ENCODE measurements around the gene SMAD3. TPM values are rescaled to one million over a fixed set of nuclear protein-coding genes. Genes with fewer than 3 reads are reported as not detected.

SMAD3 gene
- total and polyA plus RNA-seq, 10 of the 15 experiments (the other 5 are each of a cell fraction or from before 2014, with no cell fraction given) = 5.6 to 43.2 (median 16.0) TPM

GRCh38 chr15:67091071-67091979 lies 25.9 kb downstream of the SMAD3 start:
- Histone ChIP-seq H3K9me3 (replicated peaks; ENCODE audit: control insufficient read depth, insufficient read depth, low read length) (no peaks in the 10 kb centered on the region), H3K4me2 (ENCODE audit: control insufficient read depth, insufficient read depth) (peak overlapping the region; percentile 84), H3K27ac (ENCODE audit: control insufficient read depth, insufficient read depth) (peak overlapping the region; percentile 57), H3K27me3 (replicated peaks in 1 of 2; ENCODE audit: control insufficient read depth in 2 of 2, insufficient read depth in 2 of 2, low read length in 1 of 2) (no peaks in the 10 kb centered on the region), H2AFZ (ENCODE audit: control insufficient read depth, low read depth, low read length) (no peak overlapping the region), H3K79me2 (ENCODE audit: control insufficient read depth, insufficient read depth, low read length) (peaks cover 88% of the 10 kb centered on the region), H3K9ac (ENCODE audit: control insufficient read depth, insufficient read depth, low read length) (peak overlapping the region; percentile 39; the same call in 1 of the 2 replicates), H3K36me3 (ENCODE audit: control insufficient read depth in 2 of 2, insufficient read depth in 2 of 2, low read length in 1 of 2) (peaks cover 9 to 27% of the 10 kb centered on the region in 2 experiments; a peak in 3 of 4 replicates), H3K4me3 (peak overlapping the region; percentile 33; the same call in 1 of the 2 replicates), H4K20me1 (ENCODE audit: control insufficient read depth, insufficient read depth) (no peaks in the 10 kb centered on the region), H3K4me1 (ENCODE audit: control insufficient read depth, insufficient read depth, low read length) (peaks cover 82% of the 10 kb centered on the region)
- CTCF ChIA-PET = interaction anchor here (0.8 to 2.6 kb wide), 4 partner anchors 8 to 59 kb away, joined by 3 to 11 read pairs (median 5); no protein-coding TSS in a partner anchor
- WGBS (ENCODE audit: insufficient coverage, insufficient replicate concordance, low lambda C conversion rate, missing lambda C conversion rate) = 9% methylated on average over 14 of the region's 14 CpGs
- SMC1A ChIA-PET (ENCODE audit: uncharacterized antibody, unreplicated experiment) = interaction anchor here (0.7 to 4.6 kb wide), 14 partner anchors 9 to 87 kb away, joined by 3 to 61 read pairs (median 4); no protein-coding TSS in a partner anchor
- DNase-seq (ENCODE audit: low read depth, low spot score) = peak; percentile 80
- intact Hi-C loops (cut with micrococcal nuclease; ENCODE audit: unreplicated experiment) = loop anchor here (1.0 kb wide), 1 partner anchor 11 kb away; no protein-coding TSS in a partner anchor
- BruUV-seq (replicated peaks) = no TSS peak
- peak; percentile 77 for FAIRE-seq
- RAD21 ChIA-PET (ENCODE audit: unreplicated experiment) = interaction anchor here (0.6 to 10.3 kb wide), 9 partner anchors 9 to 60 kb away, joined by 3 to 77 read pairs (median 5); no protein-coding TSS in a partner anchor
- POLR2A ChIA-PET = interaction anchor here (1.6 to 4.2 kb wide), 6 partner anchors 10 to 22 kb away, joined by 4 to 32 read pairs (median 7); no protein-coding TSS in a partner anchor
- ATAC-seq = peak; percentile 86
- in situ Hi-C loops (cut with MboI) = loop anchor here (25.0 kb wide), 1 partner anchor 1304 kb away; the partner anchor contains the start of gene DENND4A
- TF ChIP-seq CHD2 (IDR thresholded peaks at IDR 0.05; ENCODE audit: borderline replicate concordance, low read depth, low read length) (peak; percentile 76; the same call in 1 of the 2 replicates), CREM (IDR thresholded peaks at IDR 0.05; ENCODE audit: low read depth) (peak; percentile 95), HDAC6 (IDR thresholded peaks at IDR 0.05; ENCODE audit: unreplicated experiment) (no peak), MXI1 (IDR thresholded peaks at IDR 0.05; ENCODE audit: low read depth, low read length) (peak; percentile 58; the same call in 1 of the 2 replicates), IKZF1 (conservative IDR thresholded peaks at IDR 0.05) (peak; percentile 97), CBFB (IDR thresholded peaks at IDR 0.05; ENCODE audit: low read depth) (peak; percentile 95), FOXM1 (IDR thresholded peaks at IDR 0.05; ENCODE audit: low read depth, low read length) (no peak), TCF12 (IDR thresholded peaks at IDR 0.05; ENCODE audit: low read depth, low read length) (peak; percentile 89), MTA3 (IDR thresholded peaks at IDR 0.05; ENCODE audit: borderline replicate concordance, low read length) (no peak), CHD4 (IDR thresholded peaks at IDR 0.05) (no peak; the same call in 1 of the 2 replicates), TAF1 (IDR thresholded peaks at IDR 0.05; ENCODE audit: borderline replicate concordance, low read depth, low read length) (no peak), SMC3 (IDR thresholded peaks at IDR 0.05; ENCODE audit: borderline replicate concordance, low read length) (peak; percentile 12; the same call in 1 of the 2 replicates), FOS (IDR thresholded peaks at IDR 0.05; ENCODE audit: borderline replicate concordance, extremely low read depth, insufficient read length) (no peak), POLR2A (IDR thresholded peaks at IDR 0.05; ENCODE audit: low read depth, low read length) (peak; percentile 41; the same call in 1 of the 2 replicates), BACH1 (IDR thresholded peaks at IDR 0.05; ENCODE audit: borderline replicate concordance) (peak; percentile 45; the same call in 1 of the 2 replicates), ZNF274 (IDR thresholded peaks at IDR 0.05; ENCODE audit: insufficient read depth, insufficient read length) (no peak), DPF2 (IDR thresholded peaks at IDR 0.05) (peak; percentile 84), TCF7 (IDR thresholded peaks at IDR 0.05; ENCODE audit: borderline replicate concordance) (no peak), SUPT20H (IDR thresholded peaks at IDR 0.05; ENCODE audit: borderline replicate concordance, control insufficient read depth, low read depth, low read length) (no peak), KLF5 (IDR thresholded peaks at IDR 0.05; ENCODE audit: partially characterized antibody) (no peak), SIN3A (IDR thresholded peaks at IDR 0.05; ENCODE audit: low read depth, low read length) (no peak)
- TF ChIP-seq, protein P1, sequence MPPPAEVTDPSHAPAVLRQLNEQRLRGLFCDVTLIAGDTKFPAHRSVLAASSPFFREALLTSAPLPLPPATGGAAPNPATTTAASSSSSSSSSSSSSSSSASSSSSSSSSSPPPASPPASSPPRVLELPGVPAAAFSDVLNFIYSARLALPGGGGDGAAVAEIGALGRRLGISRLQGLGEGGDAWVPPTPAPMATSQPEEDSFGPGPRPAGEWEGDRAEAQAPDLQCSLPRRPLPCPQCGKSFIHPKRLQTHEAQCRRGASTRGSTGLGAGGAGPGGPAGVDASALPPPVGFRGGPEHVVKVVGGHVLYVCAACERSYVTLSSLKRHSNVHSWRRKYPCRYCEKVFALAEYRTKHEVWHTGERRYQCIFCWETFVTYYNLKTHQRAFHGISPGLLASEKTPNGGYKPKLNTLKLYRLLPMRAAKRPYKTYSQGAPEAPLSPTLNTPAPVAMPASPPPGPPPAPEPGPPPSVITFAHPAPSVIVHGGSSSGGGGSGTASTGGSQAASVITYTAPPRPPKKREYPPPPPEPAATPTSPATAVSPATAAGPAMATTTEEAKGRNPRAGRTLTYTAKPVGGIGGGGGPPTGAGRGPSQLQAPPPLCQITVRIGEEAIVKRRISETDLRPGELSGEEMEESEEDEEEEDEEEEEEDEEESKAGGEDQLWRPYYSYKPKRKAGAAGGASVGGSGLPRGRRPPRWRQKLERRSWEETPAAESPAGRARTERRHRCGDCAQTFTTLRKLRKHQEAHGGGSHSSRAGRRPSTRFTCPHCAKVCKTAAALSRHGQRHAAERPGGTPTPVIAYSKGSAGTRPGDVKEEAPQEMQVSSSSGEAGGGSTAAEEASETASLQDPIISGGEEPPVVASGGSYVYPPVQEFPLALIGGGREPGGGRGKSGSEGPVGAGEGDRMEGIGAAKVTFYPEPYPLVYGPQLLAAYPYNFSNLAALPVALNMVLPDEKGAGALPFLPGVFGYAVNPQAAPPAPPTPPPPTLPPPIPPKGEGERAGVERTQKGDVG (CRISPR knock-in tag; IDR thresholded peaks at IDR 0.05) = no peak
